Measurements from ENCODE around the gene VCAN. TPM values are rescaled to one million over a fixed set of nuclear protein-coding genes. Genes with fewer than 3 reads are reported as not detected.

The VCAN gene
- total RNA-seq, 2 experiments from 2014 or later: under 0.01 TPM; not detected in 1

DNA sequence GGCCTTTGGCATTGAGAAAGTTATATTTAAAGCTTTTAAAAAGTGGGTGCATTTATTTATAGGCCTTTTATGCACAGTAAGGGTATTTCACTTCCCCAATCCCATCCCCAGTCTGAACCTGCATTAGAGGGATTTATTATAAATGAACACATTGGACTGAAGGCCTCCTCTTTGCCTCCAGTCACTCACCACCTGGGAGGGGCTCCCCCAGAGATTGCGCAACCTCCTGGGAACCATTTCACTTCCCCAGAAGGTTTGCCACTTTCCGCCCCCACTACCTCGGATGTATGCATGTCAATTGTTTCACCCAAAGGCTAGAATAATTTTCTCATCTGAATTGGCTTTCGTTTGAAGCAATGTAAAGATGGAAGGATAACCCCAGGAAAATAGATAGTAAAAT, 29.8 kb upstream of the VCAN start:
- no peak overlapping the region for H3K27ac ChIP-seq (ENCODE audit: low read depth, low read length, poor library complexity, severe bottlenecking)
- no peak for DNase-seq (ENCODE audit: low spot score)
- H3K9me2 ChIP-seq (ENCODE audit: insufficient read depth, low read length): no peaks in the 10 kb centered on the region
- H3K4me3 ChIP-seq (ENCODE audit: low read depth, low read length, poor library complexity, severe bottlenecking): no peak overlapping the region
- no TSS peak for BruUV-seq (replicated peaks)
- H3K36me3 ChIP-seq (ENCODE audit: insufficient read depth, low read length): no peaks in the 10 kb centered on the region
- intact Hi-C loops (cut with micrococcal nuclease; ENCODE audit: unreplicated experiment): no loop called here
- H3K9me3 ChIP-seq (ENCODE audit: low read length): no peaks in the 10 kb centered on the region
- H2AFZ ChIP-seq (ENCODE audit: low read length): no peak overlapping the region
- no peak for TF ChIP-seq EZH2phosphoT487 (IDR thresholded peaks at IDR 0.05; ENCODE audit: borderline replicate concordance, low read depth, low read length)
- TF ChIP-seq, protein P1, sequence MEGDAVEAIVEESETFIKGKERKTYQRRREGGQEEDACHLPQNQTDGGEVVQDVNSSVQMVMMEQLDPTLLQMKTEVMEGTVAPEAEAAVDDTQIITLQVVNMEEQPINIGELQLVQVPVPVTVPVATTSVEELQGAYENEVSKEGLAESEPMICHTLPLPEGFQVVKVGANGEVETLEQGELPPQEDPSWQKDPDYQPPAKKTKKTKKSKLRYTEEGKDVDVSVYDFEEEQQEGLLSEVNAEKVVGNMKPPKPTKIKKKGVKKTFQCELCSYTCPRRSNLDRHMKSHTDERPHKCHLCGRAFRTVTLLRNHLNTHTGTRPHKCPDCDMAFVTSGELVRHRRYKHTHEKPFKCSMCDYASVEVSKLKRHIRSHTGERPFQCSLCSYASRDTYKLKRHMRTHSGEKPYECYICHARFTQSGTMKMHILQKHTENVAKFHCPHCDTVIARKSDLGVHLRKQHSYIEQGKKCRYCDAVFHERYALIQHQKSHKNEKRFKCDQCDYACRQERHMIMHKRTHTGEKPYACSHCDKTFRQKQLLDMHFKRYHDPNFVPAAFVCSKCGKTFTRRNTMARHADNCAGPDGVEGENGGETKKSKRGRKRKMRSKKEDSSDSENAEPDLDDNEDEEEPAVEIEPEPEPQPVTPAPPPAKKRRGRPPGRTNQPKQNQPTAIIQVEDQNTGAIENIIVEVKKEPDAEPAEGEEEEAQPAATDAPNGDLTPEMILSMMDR (conservative IDR thresholded peaks at IDR 0.05; ENCODE audit: low read length): no peak
- no peak overlapping the region for H3K4me2 ChIP-seq (ENCODE audit: low read length)
- H3K4me1 ChIP-seq (ENCODE audit: insufficient read depth, low read length, poor library complexity, severe bottlenecking): no peaks in the 10 kb centered on the region
- H4K20me1 ChIP-seq (ENCODE audit: insufficient read depth, low read length): no peaks in the 10 kb centered on the region
- ChIA-PET CTCF (ENCODE audit: unreplicated experiment) (no interaction called here), POLR2A (interaction anchor here (0.7 kb wide), 1 partner anchor 11 kb away, joined by 4 read pairs; no protein-coding TSS in a partner anchor)
- H3K79me2 ChIP-seq (ENCODE audit: insufficient read depth, low read depth, low read length): no peaks in the 10 kb centered on the region

DNA sequence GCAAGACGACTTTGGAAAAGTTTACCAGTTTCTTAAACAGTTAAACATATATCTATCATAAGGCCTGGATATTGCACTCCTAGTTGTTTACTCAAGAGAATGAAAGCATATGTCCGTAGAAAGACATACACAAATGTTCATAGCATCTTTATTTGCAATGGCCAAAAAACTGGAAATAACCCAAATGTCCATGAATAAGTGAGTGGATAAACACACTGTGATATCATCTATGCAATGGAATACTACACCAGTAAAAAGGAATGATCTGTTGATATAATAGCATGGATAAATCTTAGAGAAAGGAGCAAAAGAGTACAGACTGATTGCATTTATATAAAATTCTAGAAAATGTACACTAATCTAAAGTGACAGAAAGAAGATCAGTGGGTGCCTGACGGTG, 28.0 kb upstream of the VCAN start:
- Histone ChIP-seq H4K20me1 (ENCODE audit: insufficient read depth, low read length) (no peaks in the 10 kb centered on the region), H3K9me2 (ENCODE audit: insufficient read depth, low read length) (no peaks in the 10 kb centered on the region), H3K4me2 (ENCODE audit: low read length) (no peak overlapping the region), H3K4me1 (ENCODE audit: insufficient read depth, low read length, poor library complexity, severe bottlenecking) (no peaks in the 10 kb centered on the region), H3K79me2 (ENCODE audit: insufficient read depth, low read depth, low read length) (no peaks in the 10 kb centered on the region), H3K27ac (ENCODE audit: low read depth, low read length, poor library complexity, severe bottlenecking) (no peak overlapping the region), H3K4me3 (ENCODE audit: low read depth, low read length, poor library complexity, severe bottlenecking) (no peak overlapping the region), H3K9me3 (ENCODE audit: low read length) (no peaks in the 10 kb centered on the region), H2AFZ (ENCODE audit: low read length) (no peak overlapping the region), H3K36me3 (ENCODE audit: insufficient read depth, low read length) (no peaks in the 10 kb centered on the region)
- POLR2A ChIA-PET: no interaction called here
- CTCF ChIA-PET (ENCODE audit: unreplicated experiment): no interaction called here
- TF ChIP-seq, protein P1 (conservative IDR thresholded peaks at IDR 0.05; ENCODE audit: low read length): no peak
- no peak for TF ChIP-seq EZH2phosphoT487 (IDR thresholded peaks at IDR 0.05; ENCODE audit: borderline replicate concordance, low read depth, low read length)
- no TSS peak for BruUV-seq (replicated peaks)
- intact Hi-C loops (cut with micrococcal nuclease; ENCODE audit: unreplicated experiment): no loop called here
- DNase-seq (ENCODE audit: low spot score): no peak

DNA sequence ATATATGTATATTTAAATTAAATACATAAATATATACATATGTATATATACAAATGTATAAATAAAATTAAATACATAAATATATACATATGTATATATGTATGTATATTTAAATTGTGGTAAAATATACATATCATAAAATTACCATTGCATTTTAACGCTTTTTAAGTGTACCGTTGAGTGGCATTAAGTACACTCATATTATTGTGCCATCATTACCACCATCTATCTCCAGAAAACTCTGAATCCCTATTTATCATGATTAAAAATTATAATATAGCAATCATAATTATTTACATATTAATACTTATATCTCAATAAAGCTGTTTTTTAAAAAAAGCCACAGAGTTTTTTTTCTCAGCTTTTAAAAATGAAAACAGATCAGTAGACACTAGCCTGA, 27.1 kb upstream of the VCAN start:
- H3K36me3 ChIP-seq (ENCODE audit: insufficient read depth, low read length): no peaks in the 10 kb centered on the region
- no peaks in the 10 kb centered on the region for H3K79me2 ChIP-seq (ENCODE audit: insufficient read depth, low read depth, low read length)
- H3K4me2 ChIP-seq (ENCODE audit: low read length): no peak overlapping the region
- H2AFZ ChIP-seq (ENCODE audit: low read length): no peak overlapping the region
- H3K9me2 ChIP-seq (ENCODE audit: insufficient read depth, low read length): no peaks in the 10 kb centered on the region
- ChIA-PET CTCF (ENCODE audit: unreplicated experiment) (no interaction called here), POLR2A (no interaction called here)
- intact Hi-C loops (cut with micrococcal nuclease; ENCODE audit: unreplicated experiment): no loop called here
- no peak for DNase-seq (ENCODE audit: low spot score)
- no TSS peak for BruUV-seq (replicated peaks)
- H3K27ac ChIP-seq (ENCODE audit: low read depth, low read length, poor library complexity, severe bottlenecking): no peak overlapping the region
- H3K9me3 ChIP-seq (ENCODE audit: low read length): no peaks in the 10 kb centered on the region
- no peaks in the 10 kb centered on the region for H3K4me1 ChIP-seq (ENCODE audit: insufficient read depth, low read length, poor library complexity, severe bottlenecking)
- TF ChIP-seq, protein P1 (conservative IDR thresholded peaks at IDR 0.05; ENCODE audit: low read length): no peak
- no peak for TF ChIP-seq EZH2phosphoT487 (IDR thresholded peaks at IDR 0.05; ENCODE audit: borderline replicate concordance, low read depth, low read length)
- H3K4me3 ChIP-seq (ENCODE audit: low read depth, low read length, poor library complexity, severe bottlenecking): no peak overlapping the region
- no peaks in the 10 kb centered on the region for H4K20me1 ChIP-seq (ENCODE audit: insufficient read depth, low read length)
